Endodermal cell (in vitro differentiated cells): ENCODE results near the gene CDH23. TPM values are rescaled to one million over a fixed set of nuclear protein-coding genes. Genes with fewer than 3 reads are reported as not detected.

ENCODE experiments used
- DNase-seq: peaks from one replicate; pipeline ENCODE4 v3.0.0-alpha.2; 2017
- H3K27ac ChIP-seq: 2 replicates; pipeline ENCODE4 v1.5.1; 2013; ENCODE audit warnings: mild to moderate bottlenecking, low read depth, low read length, moderate library complexity
- H3K27me3 ChIP-seq: 2 replicates; pipeline ENCODE4 v1.6.1; 2013; ENCODE audit warnings: mild to moderate bottlenecking, low read length, moderate library complexity; ENCODE audit not compliant: insufficient read depth, control insufficient read depth, poor library complexity, severe bottlenecking
- H3K36me3 ChIP-seq: 2 replicates; pipeline ENCODE4 v1.7.0; 2013; ENCODE audit warnings: mild to moderate bottlenecking, low read length, moderate library complexity; ENCODE audit not compliant: control insufficient read depth, insufficient read depth
- H3K4me1 ChIP-seq: one replicate; pipeline ENCODE4 v1.7.0; 2013; ENCODE audit warnings: low read length; ENCODE audit not compliant: control insufficient read depth, insufficient read depth
- H3K4me3 ChIP-seq: 2 replicates; pipeline ENCODE4 v1.5.1; 2013; ENCODE audit warnings: mild to moderate bottlenecking, low read length, moderate library complexity
- H3K9ac ChIP-seq: 2 replicates; pipeline ENCODE4 v1.6.1; 2013; ENCODE audit warnings: mild to moderate bottlenecking, low read length, moderate library complexity; ENCODE audit not compliant: poor library complexity, severe bottlenecking; ENCODE audit errors: extremely low read depth
- H3K9me3 ChIP-seq: 2 replicates; pipeline ENCODE4 v1.6.1; 2013; ENCODE audit warnings: mild to moderate bottlenecking, low read length, moderate library complexity; ENCODE audit not compliant: control insufficient read depth
- H3K27ac Mint-ChIP-seq: 2 replicates; pipeline ENCODE4 v1.8.0; 2020; ENCODE audit warnings: mixed read lengths
- H3K27me3 Mint-ChIP-seq: 2 replicates; pipeline ENCODE4 v1.8.0; 2021; ENCODE audit warnings: mild to moderate bottlenecking, mixed read lengths; ENCODE audit not compliant: insufficient read depth
- H3K36me3 Mint-ChIP-seq: 2 replicates; pipeline ENCODE4 v1.8.0; 2020; ENCODE audit warnings: low read depth, mixed read lengths
- H3K4me1 Mint-ChIP-seq: 2 replicates; pipeline ENCODE4 v1.8.0; 2020; ENCODE audit warnings: mixed read lengths
- H3K4me3 Mint-ChIP-seq: 2 replicates; pipeline ENCODE4 v1.8.0; 2020; ENCODE audit warnings: mild to moderate bottlenecking, moderate library complexity, mixed read lengths
- H3K9me3 Mint-ChIP-seq: 2 replicates; pipeline ENCODE4 v1.8.0; 2020; ENCODE audit warnings: mild to moderate bottlenecking, mixed read lengths
- WGBS, 2 experiments: methylation state at CpG; one replicate each; pipeline versions ENCODE4 v1.1.5 to v1.1.7; 2013; ENCODE audit warnings: missing lambda C conversion rate in 2 of 2, mixed read lengths in 1 of 2; ENCODE audit not compliant: insufficient coverage in 1 of 2, insufficient read length in 1 of 2; 5-methylcytosine and 5-hydroxymethylcytosine counted together
- total RNA-seq, 2 donors: library from RNA; stranded (reverse); fragmentation: NEBNext Ultra II Directional in 1 of 2; extraction: Animal tissue kit (Norgen Biotek cat#: 25700) in 1 of 2; gene quantifications; 2 replicates in 1 of 2; 3 replicates in 1 of 2; pipeline ENCODE4 v1.2.1, GENCODE V29; 2021
- TF ChIP-seq, protein P1 (sequence below): fragments of 200-600 bp; sonication (generic); conservative IDR thresholded peaks from 2 replicates; pipeline ENCODE4 v1.5.0; 2021; ENCODE audit warnings: antibody characterized with exemption, mild to moderate bottlenecking

CDH23 gene
- total RNA-seq, 2 donors from 2014 or later: 2.1 to 4.2 TPM

DNA sequence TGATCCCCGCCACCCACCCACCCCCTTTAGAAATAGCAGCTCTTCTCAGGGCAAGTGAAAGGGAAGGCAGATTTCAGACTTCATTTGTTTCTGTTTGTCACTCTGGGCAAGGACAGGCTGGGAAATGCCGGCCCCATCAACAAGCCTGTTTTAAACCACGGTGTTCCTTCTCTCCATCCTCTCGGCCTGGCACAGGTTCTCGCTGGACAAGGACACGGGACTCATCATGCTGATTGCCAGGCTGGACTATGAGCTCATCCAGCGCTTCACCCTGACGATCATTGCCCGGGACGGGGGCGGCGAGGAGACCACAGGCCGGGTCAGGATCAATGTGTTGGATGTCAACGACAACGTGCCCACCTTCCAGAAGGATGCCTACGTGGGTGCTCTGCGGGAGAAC is 280.5 kb downstream of the CDH23 start:
- Histone ChIP-seq H3K9ac (no peak overlapping the region), H3K9me3 (no peaks in the 10 kb centered on the region), H3K4me3 (no peak overlapping the region), H3K36me3 (no peaks in the 10 kb centered on the region), H3K4me1 (no peaks in the 10 kb centered on the region), H3K27ac (no peak overlapping the region), H3K27me3 (no peaks in the 10 kb centered on the region)
- TF ChIP-seq, protein P1, sequence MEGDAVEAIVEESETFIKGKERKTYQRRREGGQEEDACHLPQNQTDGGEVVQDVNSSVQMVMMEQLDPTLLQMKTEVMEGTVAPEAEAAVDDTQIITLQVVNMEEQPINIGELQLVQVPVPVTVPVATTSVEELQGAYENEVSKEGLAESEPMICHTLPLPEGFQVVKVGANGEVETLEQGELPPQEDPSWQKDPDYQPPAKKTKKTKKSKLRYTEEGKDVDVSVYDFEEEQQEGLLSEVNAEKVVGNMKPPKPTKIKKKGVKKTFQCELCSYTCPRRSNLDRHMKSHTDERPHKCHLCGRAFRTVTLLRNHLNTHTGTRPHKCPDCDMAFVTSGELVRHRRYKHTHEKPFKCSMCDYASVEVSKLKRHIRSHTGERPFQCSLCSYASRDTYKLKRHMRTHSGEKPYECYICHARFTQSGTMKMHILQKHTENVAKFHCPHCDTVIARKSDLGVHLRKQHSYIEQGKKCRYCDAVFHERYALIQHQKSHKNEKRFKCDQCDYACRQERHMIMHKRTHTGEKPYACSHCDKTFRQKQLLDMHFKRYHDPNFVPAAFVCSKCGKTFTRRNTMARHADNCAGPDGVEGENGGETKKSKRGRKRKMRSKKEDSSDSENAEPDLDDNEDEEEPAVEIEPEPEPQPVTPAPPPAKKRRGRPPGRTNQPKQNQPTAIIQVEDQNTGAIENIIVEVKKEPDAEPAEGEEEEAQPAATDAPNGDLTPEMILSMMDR: no peak
- 90 to 98% methylated on average over 15 to 17 of the region's 17 CpGs for WGBS, 2 experiments
- no peaks in the 10 kb centered on the region for H3K4me1 Mint-ChIP-seq
- H3K36me3 Mint-ChIP-seq: no peaks in the 10 kb centered on the region
- no peaks in the 10 kb centered on the region for H3K27me3 Mint-ChIP-seq
- no peaks in the 10 kb centered on the region for H3K9me3 Mint-ChIP-seq
- H3K27ac Mint-ChIP-seq: no peak overlapping the region
- H3K4me3 Mint-ChIP-seq: no peak overlapping the region
- no peak for DNase-seq

DNA sequence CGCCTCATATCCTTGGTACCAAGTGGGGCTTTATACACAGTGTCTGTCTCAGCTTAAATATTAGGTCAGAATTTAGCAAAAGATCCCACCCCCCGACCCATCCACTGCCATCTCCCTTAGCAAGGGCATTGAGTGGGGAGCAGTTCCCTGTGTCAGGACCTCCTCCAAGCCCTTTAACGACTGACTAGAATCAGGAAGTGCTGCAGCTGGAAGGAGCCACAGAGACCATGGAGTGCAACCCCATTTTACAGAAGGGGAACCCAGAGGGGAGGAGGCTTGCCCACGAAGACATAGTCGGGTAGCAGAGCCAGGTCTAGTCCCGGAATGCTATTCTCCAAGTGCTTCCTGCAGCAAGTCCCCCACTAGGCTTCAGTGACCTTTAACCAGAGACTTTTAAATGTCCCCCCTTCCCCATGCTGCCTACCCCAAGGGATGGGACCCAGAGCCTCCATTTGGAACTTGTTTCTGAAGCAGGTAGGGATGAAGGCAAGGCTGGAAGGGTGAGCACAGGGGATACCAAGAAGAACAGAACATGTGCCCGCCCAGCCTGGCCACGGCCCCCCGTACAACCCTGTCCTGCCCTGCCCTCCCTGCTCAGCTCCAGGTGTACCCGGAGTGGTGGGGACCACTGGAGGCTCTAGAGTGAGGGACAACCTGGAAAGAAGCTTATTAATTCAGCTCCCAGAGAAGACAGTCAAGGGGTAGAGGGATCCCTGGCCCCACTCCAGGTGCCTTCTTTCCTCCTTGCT is 281.5 kb downstream of the CDH23 start:
- H3K27ac ChIP-seq: no peak overlapping the region
- Mint-ChIP-seq H3K27ac (no peak overlapping the region), H3K4me3 (no peak overlapping the region), H3K36me3 (no peaks in the 10 kb centered on the region), H3K27me3 (no peaks in the 10 kb centered on the region), H3K4me1 (no peaks in the 10 kb centered on the region), H3K9me3 (no peaks in the 10 kb centered on the region)
- H3K9me3 ChIP-seq: no peaks in the 10 kb centered on the region
- H3K4me1 ChIP-seq: no peaks in the 10 kb centered on the region
- no peaks in the 10 kb centered on the region for H3K27me3 ChIP-seq
- TF ChIP-seq, protein P1: no peak
- H3K36me3 ChIP-seq: no peaks in the 10 kb centered on the region
- H3K4me3 ChIP-seq: no peak overlapping the region
- 91 to 93% methylated on average over 8 to 10 of the region's 10 CpGs for WGBS, 2 experiments
- no peak for DNase-seq
- no peak overlapping the region for H3K9ac ChIP-seq

DNA sequence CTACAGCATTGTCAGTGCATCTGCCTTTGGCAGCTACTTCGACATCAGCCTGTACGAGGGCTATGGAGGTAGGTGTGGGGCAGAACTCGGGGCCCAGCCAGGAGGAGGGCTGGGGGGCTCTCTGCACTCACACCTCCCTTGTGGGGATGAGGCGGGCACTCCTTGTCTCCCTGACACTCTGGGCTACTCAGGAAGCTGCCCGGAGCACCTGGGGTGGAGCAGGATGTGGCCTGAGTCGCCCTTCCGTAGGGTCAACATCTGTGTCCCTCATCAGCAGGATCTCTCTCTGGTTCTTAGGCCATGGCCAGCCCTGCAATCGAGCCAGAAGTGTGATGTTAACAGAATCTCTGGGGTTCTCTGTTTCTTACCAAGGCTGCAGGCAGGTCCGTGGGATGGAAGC is 282.7 kb downstream of the CDH23 start:
- Mint-ChIP-seq H3K9me3 (no peaks in the 10 kb centered on the region), H3K4me1 (no peaks in the 10 kb centered on the region), H3K27ac (no peak overlapping the region), H3K4me3 (no peak overlapping the region), H3K36me3 (no peaks in the 10 kb centered on the region), H3K27me3 (no peaks in the 10 kb centered on the region)
- H3K9ac ChIP-seq: no peak overlapping the region
- TF ChIP-seq, protein P1: no peak
- DNase-seq: no peak
- no peak overlapping the region for H3K27ac ChIP-seq
- H3K27me3 ChIP-seq: no peaks in the 10 kb centered on the region
- no peaks in the 10 kb centered on the region for H3K36me3 ChIP-seq
- H3K4me3 ChIP-seq: no peak overlapping the region
- H3K9me3 ChIP-seq: no peaks in the 10 kb centered on the region
- no peaks in the 10 kb centered on the region for H3K4me1 ChIP-seq
- 94 to 96% methylated on average over 5 to 9 of the region's 9 CpGs for WGBS, 2 experiments
